Endothelial cell of umbilical vein (primary cell): Measurements from ENCODE around the gene MTARC2.
"Not testable (repeated sequence)": the region's sequence is repeated elsewhere in the genome, so short reads cannot be mapped to it uniquely, and the experiment has no call there.

ENCODE experiments used
- CTCF ChIP-seq, 2 donors: IDR thresholded peaks; 1 replicate in 1 of 2; 2 replicates in 1 of 2; pipeline ENCODE4 v1.5.1; 2011; ENCODE audit warnings: low read length in 2 of 2, mild to moderate bottlenecking in 2 of 2, moderate library complexity in 2 of 2, control low read depth in 1 of 2, inconsistent platforms in 1 of 2, low read depth in 1 of 2; ENCODE audit not compliant: insufficient read depth in 1 of 2; ENCODE audit errors: extremely low read depth in 1 of 2
- EZH2 ChIP-seq: IDR thresholded peaks from 2 replicates; pipeline ENCODE4 v1.6.1; 2012; ENCODE audit warnings: borderline replicate concordance, low read depth, mild to moderate bottlenecking, moderate library complexity, low read length, inconsistent platforms; ENCODE audit not compliant: severe bottlenecking
- GATA2 ChIP-seq: IDR thresholded peaks from 2 replicates; pipeline ENCODE4 v1.7.0; 2011; ENCODE audit warnings: low read depth, mild to moderate bottlenecking, moderate library complexity, mixed read lengths, low read length; ENCODE audit not compliant: insufficient read length, insufficient read depth
- POLR2AphosphoS5 ChIP-seq: IDR thresholded peaks from 2 replicates; pipeline ENCODE4 v1.6.1; 2012; ENCODE audit warnings: low read depth, mild to moderate bottlenecking, control low read depth, low read length, moderate library complexity; ENCODE audit not compliant: insufficient read depth

GRCh38 chr1:220721266-220721665 lies 26.9 kb upstream of the MTARC2 start:
- TF ChIP-seq EZH2; CTCF (IDR thresholded peaks at IDR 0.05; ENCODE audit: extremely low read depth in 1 of 2, insufficient read depth in 1 of 2, low read depth in 1 of 2, low read length in 2 of 2); POLR2AphosphoS5; GATA2: not testable (repeated sequence)
